Mucosa of descending colon (tissue), 3 donors: ENCODE data around the gene YPEL2. TPM values are rescaled to one million over a fixed set of nuclear protein-coding genes. Genes with fewer than 3 reads are reported as not detected.

ENCODE experiments used
- ATAC-seq: fragments of 200-7000 bp; cut with Tn5 transposase; one replicate; pipeline ENCODE4 v1.9.1; 2020; ENCODE audit warnings: mild to moderate bottlenecking, moderate library complexity
- DNase-seq, 3 donors: peaks; one replicate each; pipeline ENCODE4 v3.0.0-alpha.2; 2020
- H3K36me3 ChIP-seq: fragments of 200-600 bp; one replicate; pipeline ENCODE4 v1.8.0; 2021; ENCODE audit warnings: low read depth, mild to moderate bottlenecking
- H3K4me1 ChIP-seq: fragments of 200-600 bp; one replicate; pipeline ENCODE4 v1.8.0; 2021; ENCODE audit warnings: low read depth, mild to moderate bottlenecking
- H3K4me3 ChIP-seq: fragments of 200-600 bp; one replicate; pipeline ENCODE4 v1.8.0; 2021; ENCODE audit warnings: mild to moderate bottlenecking
- H3K9me3 ChIP-seq: fragments of 200-600 bp; one replicate; pipeline ENCODE4 v1.8.0; 2021; ENCODE audit warnings: mild to moderate bottlenecking
- CTCF ChIP-seq: fragments of 200-600 bp; IDR thresholded peaks from one replicate; pipeline ENCODE4 v1.8.0; 2022; ENCODE audit warnings: antibody characterized with exemption, mild to moderate bottlenecking
- intact Hi-C, 2 donors: fragments of 100-400 bp; cut with DNase I in 1 of 2; cut with micrococcal nuclease in 1 of 2; formaldehyde crosslinking; loops; one replicate each; pipeline versions ENCODE4 v1.11.0 to v1.11.1; 2022; cut with DNase I, micrococcal nuclease
- total RNA-seq, 3 donors: library from RNA; stranded (reverse); fragmentation: NEBNext Ultra II Directional in 2 of 3; extraction: Animal tissue kit (Norgen Biotek cat#: 25700) in 2 of 3; gene quantifications; one replicate each; pipeline versions ENCODE4 v1.2.1 to v1.2.4, GENCODE V29; 2021 to 2023
- donor health status: DM: no; HTN: no; CAD: no; lungs with moderate emphysema.
- donor health status: DM: no; HTN: no; CAD: no.
- donor health status: DM: no; HTN: yes; CAD: no.

The YPEL2 gene
- total RNA-seq, 3 donors from 2014 or later = 29.6 to 33.8 (median 32.8) TPM

DNA sequence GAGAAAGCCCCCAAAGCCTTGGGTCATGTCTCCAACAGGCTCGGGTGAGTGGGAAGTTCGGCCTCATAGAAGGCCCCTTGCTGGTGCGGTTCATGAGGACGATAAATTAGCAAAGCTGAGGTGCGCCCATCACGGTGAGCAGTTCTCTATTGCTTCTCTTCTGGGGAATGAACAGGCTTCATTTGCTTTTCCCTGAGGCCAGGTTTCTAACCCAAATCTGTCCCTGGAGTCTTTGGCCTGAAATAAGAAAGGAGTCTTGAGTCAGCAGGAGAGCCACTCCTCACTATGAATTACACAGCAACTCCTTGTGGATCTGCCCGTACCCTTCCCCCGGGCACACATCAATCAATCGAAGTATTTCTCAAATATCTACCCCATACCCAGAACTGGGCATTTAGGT, 94.6 kb downstream of the YPEL2 start:
- Histone ChIP-seq H3K9me3 (no peaks in the 10 kb centered on the region), H3K4me3 (no peak overlapping the region), H3K4me1 (no peaks in the 10 kb centered on the region), H3K36me3 (no peaks in the 10 kb centered on the region)
- ATAC-seq (no peak), DNase-seq (no peak)
- TF ChIP-seq CTCF = no peak
- intact Hi-C loops = no loop called here

DNA sequence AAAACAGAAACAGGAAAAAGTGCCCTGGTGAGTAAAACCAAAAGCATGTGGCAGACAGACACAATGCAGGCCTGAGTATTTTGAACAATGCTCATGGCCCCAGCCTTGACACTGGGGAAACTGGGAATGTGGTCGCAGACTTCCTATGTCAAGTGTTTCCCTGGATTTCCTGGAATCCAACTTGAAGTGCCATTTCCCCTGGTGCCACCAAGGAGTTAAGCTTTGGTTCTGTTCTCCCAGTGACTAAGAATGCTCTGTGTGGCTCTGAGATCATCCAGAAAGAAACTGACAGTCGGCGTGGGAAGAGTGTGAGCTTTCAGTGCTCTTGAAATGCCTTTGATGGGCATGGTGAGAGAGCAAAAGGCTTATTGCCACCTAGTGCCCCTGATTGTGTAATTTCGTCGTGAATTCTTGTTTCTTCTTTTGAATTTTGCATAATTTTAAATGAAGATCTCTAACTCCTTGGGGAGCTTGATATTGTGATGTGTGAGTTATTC, 96.0 kb downstream of the YPEL2 start:
- H3K4me1 ChIP-seq = no peaks in the 10 kb centered on the region
- ATAC-seq = no peak
- no peaks in the 10 kb centered on the region for H3K9me3 ChIP-seq
- no peak for DNase-seq
- TF ChIP-seq CTCF = no peak
- H3K36me3 ChIP-seq = no peaks in the 10 kb centered on the region
- intact Hi-C loops = no loop called here
- no peak overlapping the region for H3K4me3 ChIP-seq

DNA sequence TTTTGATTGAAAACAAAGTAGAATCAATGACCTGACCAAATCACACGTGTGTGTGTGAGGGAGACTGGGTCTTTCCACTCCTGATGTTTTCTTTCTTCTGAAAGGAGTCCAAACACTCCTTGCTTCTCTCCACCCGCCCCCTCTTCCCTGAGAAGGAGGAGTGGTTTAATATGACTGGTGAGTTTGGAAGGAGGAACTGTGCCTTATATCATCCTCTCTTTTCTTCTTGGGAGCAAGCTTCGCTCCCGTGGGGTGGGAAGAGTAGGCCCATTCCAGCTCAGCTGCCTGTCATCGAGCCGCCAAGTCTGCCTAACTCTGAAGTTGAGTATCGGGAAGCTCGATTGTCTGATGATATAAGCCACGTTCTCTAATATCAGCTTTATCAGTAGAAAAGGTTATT, 96.5 kb downstream of the YPEL2 start:
- Histone ChIP-seq H3K9me3 (no peaks in the 10 kb centered on the region), H3K4me1 (no peaks in the 10 kb centered on the region), H3K36me3 (no peaks in the 10 kb centered on the region), H3K4me3 (no peak overlapping the region)
- no peak for TF ChIP-seq CTCF
- no peak for DNase-seq
- ATAC-seq = no peak
- intact Hi-C loops = no loop called here

GRCh38 chr17:59428916-59429485, 97.5 kb downstream of the YPEL2 start:
- Histone ChIP-seq H3K4me1 (no peaks in the 10 kb centered on the region), H3K36me3 (no peaks in the 10 kb centered on the region), H3K4me3 (no peak overlapping the region), H3K9me3 (no peaks in the 10 kb centered on the region)
- no peak for TF ChIP-seq CTCF
- DNase-seq = peak in 1 of 3 donors; percentile 23
- intact Hi-C loops = no loop called here
- ATAC-seq = no peak

GRCh38 chr17:59431601-59432000, 100.1 kb downstream of the YPEL2 start:
- no peak for ATAC-seq
- no peak for TF ChIP-seq CTCF
- H3K4me3 ChIP-seq = no peak overlapping the region
- no peaks in the 10 kb centered on the region for H3K36me3 ChIP-seq
- intact Hi-C loops = no loop called here
- no peaks in the 10 kb centered on the region for H3K9me3 ChIP-seq
- no peaks in the 10 kb centered on the region for H3K4me1 ChIP-seq
- no peak for DNase-seq

DNA sequence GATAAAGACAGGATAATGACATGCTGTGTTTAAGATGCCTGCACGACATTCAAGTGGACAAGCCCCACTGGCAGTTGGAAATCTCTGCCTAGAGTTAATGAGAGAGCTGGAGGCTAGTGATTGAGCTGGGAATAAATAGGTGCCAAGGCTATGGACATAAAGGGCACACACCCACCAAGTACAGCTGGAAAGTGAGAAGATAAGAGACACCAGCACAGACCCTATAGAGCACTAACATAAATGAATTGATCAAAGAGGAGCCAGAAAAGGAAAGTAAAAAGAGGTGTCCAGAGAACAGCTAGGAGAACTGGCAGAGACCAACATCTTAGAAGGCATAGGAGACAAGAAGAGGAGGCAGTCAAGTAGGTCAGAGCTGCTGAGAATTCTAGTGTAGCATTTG, 101.2 kb downstream of the YPEL2 start:
- no peak for TF ChIP-seq CTCF
- DNase-seq (no peak), ATAC-seq (no peak)
- Histone ChIP-seq H3K36me3 (no peaks in the 10 kb centered on the region), H3K4me3 (no peak overlapping the region), H3K9me3 (no peaks in the 10 kb centered on the region), H3K4me1 (no peaks in the 10 kb centered on the region)
- intact Hi-C loops = no loop called here
